ENCODE measurements around the gene PAPPA2. TPM values are rescaled to one million over a fixed set of nuclear protein-coding genes. Genes with fewer than 3 reads are reported as not detected.

Gene PAPPA2
- total RNA-seq, 2 experiments from 2014 or later: 0.09 to 0.38 TPM

- no peaks in the 10 kb centered on the region for H3K4me1 Mint-ChIP-seq
- H3K36me3 Mint-ChIP-seq: no peaks in the 10 kb centered on the region
- no peaks in the 10 kb centered on the region for H3K27me3 Mint-ChIP-seq
- no peak overlapping the region for H3K27ac Mint-ChIP-seq
- ATAC-seq (no peak), DNase-seq (no peak)
- H3K4me3 Mint-ChIP-seq: no peak overlapping the region
- no peaks in the 10 kb centered on the region for H3K9me3 Mint-ChIP-seq (ENCODE audit: low read depth)
- CTCF ChIA-PET: no interaction called here
These were observed 105.2 kb downstream of the PAPPA2 start for GRCh38 chr1:176568185-176568584.

- Mint-ChIP-seq H3K9me3 (ENCODE audit: low read depth) (no peaks in the 10 kb centered on the region), H3K4me3 (no peak overlapping the region), H3K27me3 (no peaks in the 10 kb centered on the region), H3K36me3 (no peaks in the 10 kb centered on the region), H3K27ac (no peak overlapping the region), H3K4me1 (no peaks in the 10 kb centered on the region)
- ATAC-seq (no peak), DNase-seq (no peak)
- CTCF ChIA-PET: no interaction called here
These were observed 111.8 kb downstream of the PAPPA2 start for GRCh38 chr1:176574756-176575155.

- Mint-ChIP-seq H3K9me3 (ENCODE audit: low read depth) (no peaks in the 10 kb centered on the region), H3K36me3 (no peaks in the 10 kb centered on the region), H3K4me1 (no peaks in the 10 kb centered on the region), H3K27me3 (no peaks in the 10 kb centered on the region), H3K27ac (no peak overlapping the region), H3K4me3 (no peak overlapping the region)
- CTCF ChIA-PET: no interaction called here
- ATAC-seq: no peak
- no peak for DNase-seq
These were observed 113.0 kb downstream of the PAPPA2 start for GRCh38 chr1:176575991-176576390.

GRCh38 chr1:176576670-176577069 lies 113.7 kb downstream of the PAPPA2 start:
- DNase-seq: no peak
- Mint-ChIP-seq H3K27ac (no peak overlapping the region), H3K4me1 (no peaks in the 10 kb centered on the region), H3K36me3 (no peaks in the 10 kb centered on the region), H3K4me3 (no peak overlapping the region), H3K27me3 (no peaks in the 10 kb centered on the region), H3K9me3 (ENCODE audit: low read depth) (no peaks in the 10 kb centered on the region)
- no peak for ATAC-seq
- CTCF ChIA-PET: no interaction called here

- CTCF ChIA-PET: no interaction called here
- Mint-ChIP-seq H3K27ac (no peak overlapping the region), H3K4me1 (no peaks in the 10 kb centered on the region), H3K36me3 (no peaks in the 10 kb centered on the region), H3K9me3 (ENCODE audit: low read depth) (no peaks in the 10 kb centered on the region), H3K27me3 (no peaks in the 10 kb centered on the region), H3K4me3 (no peak overlapping the region)
- DNase-seq (no peak), ATAC-seq (no peak)
These were observed 114.7 kb downstream of the PAPPA2 start for GRCh38 chr1:176577646-176578197.

- Mint-ChIP-seq H3K9me3 (ENCODE audit: low read depth) (no peaks in the 10 kb centered on the region), H3K36me3 (no peaks in the 10 kb centered on the region), H3K4me1 (no peaks in the 10 kb centered on the region), H3K27ac (no peak overlapping the region), H3K4me3 (no peak overlapping the region), H3K27me3 (no peaks in the 10 kb centered on the region)
- DNase-seq: no peak
- CTCF ChIA-PET: no interaction called here
- no peak for ATAC-seq
These were observed 116.1 kb downstream of the PAPPA2 start for GRCh38 chr1:176579087-176579486.

GRCh38 chr1:176595217-176595616 lies 132.2 kb downstream of the PAPPA2 start:
- no peaks in the 10 kb centered on the region for H3K36me3 Mint-ChIP-seq
- H3K4me1 Mint-ChIP-seq: no peaks in the 10 kb centered on the region
- H3K27ac Mint-ChIP-seq: no peak overlapping the region
- H3K27me3 Mint-ChIP-seq: no peaks in the 10 kb centered on the region
- CTCF ChIA-PET: no interaction called here
- no peak for DNase-seq
- no peak overlapping the region for H3K4me3 Mint-ChIP-seq
- ATAC-seq: no peak
- no peaks in the 10 kb centered on the region for H3K9me3 Mint-ChIP-seq (ENCODE audit: low read depth)

- H3K36me3 Mint-ChIP-seq: no peaks in the 10 kb centered on the region
- H3K4me3 Mint-ChIP-seq: no peak overlapping the region
- no peaks in the 10 kb centered on the region for H3K4me1 Mint-ChIP-seq
- H3K27ac Mint-ChIP-seq: no peak overlapping the region
- H3K27me3 Mint-ChIP-seq: no peaks in the 10 kb centered on the region
- no peaks in the 10 kb centered on the region for H3K9me3 Mint-ChIP-seq (ENCODE audit: low read depth)
- no peak for DNase-seq
- ATAC-seq: no peak
- CTCF ChIA-PET: no interaction called here
These were observed 138.4 kb downstream of the PAPPA2 start for GRCh38 chr1:176601348-176601747.

- Mint-ChIP-seq H3K27ac (no peak overlapping the region), H3K9me3 (ENCODE audit: low read depth) (no peaks in the 10 kb centered on the region), H3K4me1 (no peaks in the 10 kb centered on the region), H3K4me3 (no peak overlapping the region), H3K36me3 (no peaks in the 10 kb centered on the region), H3K27me3 (no peaks in the 10 kb centered on the region)
- ATAC-seq (no peak), DNase-seq (no peak)
- CTCF ChIA-PET: no interaction called here
These were observed 139.5 kb downstream of the PAPPA2 start for GRCh38 chr1:176602388-176603004.

- H3K36me3 Mint-ChIP-seq: no peaks in the 10 kb centered on the region
- no peak for DNase-seq
These were observed 140.7 kb downstream of the PAPPA2 start for GRCh38 chr1:176603696-176604095.

GRCh38 chr1:176604461-176604860 lies 141.5 kb downstream of the PAPPA2 start:
- H3K27ac Mint-ChIP-seq: no peak overlapping the region
- ATAC-seq (no peak), DNase-seq (no peak)
- H3K4me1 Mint-ChIP-seq: no peaks in the 10 kb centered on the region
- no peaks in the 10 kb centered on the region for H3K9me3 Mint-ChIP-seq (ENCODE audit: low read depth)
- no peaks in the 10 kb centered on the region for H3K36me3 Mint-ChIP-seq
- H3K4me3 Mint-ChIP-seq: no peak overlapping the region
- CTCF ChIA-PET: no interaction called here
- no peaks in the 10 kb centered on the region for H3K27me3 Mint-ChIP-seq

More at GRCh38 chr1:176603696-176604095, 140.7 kb downstream of the PAPPA2 start:
- no peaks in the 10 kb centered on the region for H3K9me3 Mint-ChIP-seq (ENCODE audit: low read depth)
- CTCF ChIA-PET: no interaction called here
- H3K27ac Mint-ChIP-seq: no peak overlapping the region
- H3K4me3 Mint-ChIP-seq: no peak overlapping the region
- H3K4me1 Mint-ChIP-seq: no peaks in the 10 kb centered on the region
- ATAC-seq: no peak
- H3K27me3 Mint-ChIP-seq: no peaks in the 10 kb centered on the region

- H3K4me1 Mint-ChIP-seq: no peaks in the 10 kb centered on the region
- H3K36me3 Mint-ChIP-seq: no peaks in the 10 kb centered on the region
- no peaks in the 10 kb centered on the region for H3K9me3 Mint-ChIP-seq (ENCODE audit: low read depth)
- CTCF ChIA-PET: interaction anchor here (1.0 kb wide), 1 partner anchor 9 kb away, joined by 3 read pairs; no protein-coding TSS in a partner anchor
- H3K27me3 Mint-ChIP-seq: no peaks in the 10 kb centered on the region
- DNase-seq (no peak), ATAC-seq (no peak)
- no peak overlapping the region for H3K27ac Mint-ChIP-seq
- H3K4me3 Mint-ChIP-seq: no peak overlapping the region
These were observed 142.2 kb downstream of the PAPPA2 start for GRCh38 chr1:176605176-176605575.

GRCh38 chr1:176609556-176610408 lies 146.8 kb downstream of the PAPPA2 start:
- ATAC-seq (no peak), DNase-seq (no peak)
- CTCF ChIA-PET: no interaction called here
- Mint-ChIP-seq H3K4me3 (no peak overlapping the region), H3K27me3 (no peaks in the 10 kb centered on the region), H3K36me3 (no peaks in the 10 kb centered on the region), H3K9me3 (ENCODE audit: low read depth) (no peaks in the 10 kb centered on the region), H3K27ac (no peak overlapping the region), H3K4me1 (no peaks in the 10 kb centered on the region)

GRCh38 chr1:176612791-176613190 lies 149.8 kb downstream of the PAPPA2 start:
- CTCF ChIA-PET: no interaction called here
- no peaks in the 10 kb centered on the region for H3K36me3 Mint-ChIP-seq
- no peak for DNase-seq
- ATAC-seq: no peak
- no peaks in the 10 kb centered on the region for H3K9me3 Mint-ChIP-seq (ENCODE audit: low read depth)
- no peaks in the 10 kb centered on the region for H3K4me1 Mint-ChIP-seq
- H3K4me3 Mint-ChIP-seq: no peak overlapping the region
- H3K27ac Mint-ChIP-seq: no peak overlapping the region
- no peaks in the 10 kb centered on the region for H3K27me3 Mint-ChIP-seq
